GM20000 (cell line): ENCODE measurements around the gene SIGLEC6.

Experiments used
- DNase-seq: peaks from one replicate; pipeline ENCODE4 v3.0.0; 2012; ENCODE audit warnings: low spot score
- TF ChIP-seq, protein P1 (sequence below): IDR thresholded peaks from 2 replicates; pipeline ENCODE4 v1.5.1; 2012; ENCODE audit warnings: mild to moderate bottlenecking, control low read depth; ENCODE audit errors: extremely low read depth, missing control alignments

Gene SIGLEC6

DNA sequence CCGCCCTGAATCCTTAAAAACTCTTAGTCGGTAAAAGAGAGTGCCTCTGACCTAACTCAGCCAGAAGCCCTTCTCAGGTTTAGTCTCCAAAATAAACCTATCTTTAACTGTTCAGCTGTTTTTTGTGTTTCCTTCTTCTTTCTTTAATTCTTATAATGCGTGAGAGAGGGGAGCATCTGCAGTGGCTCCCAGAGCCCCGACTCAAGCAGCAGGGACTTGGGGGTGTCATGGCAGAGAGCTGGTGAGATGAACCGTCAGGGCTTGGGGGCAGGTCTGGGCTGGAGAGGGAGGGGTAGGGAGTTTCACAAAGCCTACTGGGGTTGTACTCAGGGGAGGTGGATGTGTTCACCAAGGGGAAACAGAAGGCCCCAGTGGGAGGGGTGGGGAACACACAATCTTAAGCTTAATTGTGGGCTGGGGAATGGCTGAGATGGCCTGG is 16.8 kb upstream of the SIGLEC6 start:
- TF ChIP-seq, protein P1, sequence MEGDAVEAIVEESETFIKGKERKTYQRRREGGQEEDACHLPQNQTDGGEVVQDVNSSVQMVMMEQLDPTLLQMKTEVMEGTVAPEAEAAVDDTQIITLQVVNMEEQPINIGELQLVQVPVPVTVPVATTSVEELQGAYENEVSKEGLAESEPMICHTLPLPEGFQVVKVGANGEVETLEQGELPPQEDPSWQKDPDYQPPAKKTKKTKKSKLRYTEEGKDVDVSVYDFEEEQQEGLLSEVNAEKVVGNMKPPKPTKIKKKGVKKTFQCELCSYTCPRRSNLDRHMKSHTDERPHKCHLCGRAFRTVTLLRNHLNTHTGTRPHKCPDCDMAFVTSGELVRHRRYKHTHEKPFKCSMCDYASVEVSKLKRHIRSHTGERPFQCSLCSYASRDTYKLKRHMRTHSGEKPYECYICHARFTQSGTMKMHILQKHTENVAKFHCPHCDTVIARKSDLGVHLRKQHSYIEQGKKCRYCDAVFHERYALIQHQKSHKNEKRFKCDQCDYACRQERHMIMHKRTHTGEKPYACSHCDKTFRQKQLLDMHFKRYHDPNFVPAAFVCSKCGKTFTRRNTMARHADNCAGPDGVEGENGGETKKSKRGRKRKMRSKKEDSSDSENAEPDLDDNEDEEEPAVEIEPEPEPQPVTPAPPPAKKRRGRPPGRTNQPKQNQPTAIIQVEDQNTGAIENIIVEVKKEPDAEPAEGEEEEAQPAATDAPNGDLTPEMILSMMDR = no peak
- no peak for DNase-seq

DNA sequence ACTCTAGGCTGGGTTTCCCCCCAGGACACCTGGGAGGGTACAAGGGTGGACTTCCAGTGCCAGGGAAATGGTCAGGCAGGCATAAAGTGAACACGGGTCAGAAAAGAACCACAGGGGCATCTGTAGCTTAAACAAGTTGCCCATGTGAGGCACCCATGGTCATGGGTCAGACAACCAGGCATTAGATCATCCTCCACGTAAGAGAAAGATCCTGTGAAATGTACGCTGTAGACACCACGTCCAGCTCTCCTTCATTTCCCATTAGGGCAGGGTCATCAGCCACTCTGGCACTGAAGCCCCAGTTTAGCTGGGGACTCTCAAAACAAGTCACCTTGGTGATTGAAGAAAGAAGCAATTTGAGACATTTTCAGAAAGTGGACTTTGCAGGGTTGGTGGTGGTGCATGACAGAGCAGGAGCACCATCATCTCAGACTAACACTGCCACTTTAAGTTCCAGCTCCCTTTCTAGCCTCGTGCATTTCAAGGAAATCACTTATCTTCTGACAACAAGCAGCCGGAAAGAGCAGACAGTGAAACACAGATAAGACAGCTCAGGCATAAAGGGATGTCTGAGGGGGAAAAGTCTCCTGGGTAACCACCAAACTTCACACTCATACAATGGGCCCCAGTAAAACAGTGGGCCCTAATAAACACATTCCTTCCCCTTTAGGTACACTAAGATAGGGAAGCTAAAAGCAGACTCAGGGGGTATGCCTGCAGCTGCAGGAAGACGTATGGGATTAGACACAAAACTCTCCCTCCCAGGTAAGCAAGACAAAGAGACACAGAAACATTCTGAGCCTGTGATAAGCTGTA is 16.1 kb upstream of the SIGLEC6 start:
- no peak for DNase-seq
- TF ChIP-seq, protein P1 = no peak

DNA sequence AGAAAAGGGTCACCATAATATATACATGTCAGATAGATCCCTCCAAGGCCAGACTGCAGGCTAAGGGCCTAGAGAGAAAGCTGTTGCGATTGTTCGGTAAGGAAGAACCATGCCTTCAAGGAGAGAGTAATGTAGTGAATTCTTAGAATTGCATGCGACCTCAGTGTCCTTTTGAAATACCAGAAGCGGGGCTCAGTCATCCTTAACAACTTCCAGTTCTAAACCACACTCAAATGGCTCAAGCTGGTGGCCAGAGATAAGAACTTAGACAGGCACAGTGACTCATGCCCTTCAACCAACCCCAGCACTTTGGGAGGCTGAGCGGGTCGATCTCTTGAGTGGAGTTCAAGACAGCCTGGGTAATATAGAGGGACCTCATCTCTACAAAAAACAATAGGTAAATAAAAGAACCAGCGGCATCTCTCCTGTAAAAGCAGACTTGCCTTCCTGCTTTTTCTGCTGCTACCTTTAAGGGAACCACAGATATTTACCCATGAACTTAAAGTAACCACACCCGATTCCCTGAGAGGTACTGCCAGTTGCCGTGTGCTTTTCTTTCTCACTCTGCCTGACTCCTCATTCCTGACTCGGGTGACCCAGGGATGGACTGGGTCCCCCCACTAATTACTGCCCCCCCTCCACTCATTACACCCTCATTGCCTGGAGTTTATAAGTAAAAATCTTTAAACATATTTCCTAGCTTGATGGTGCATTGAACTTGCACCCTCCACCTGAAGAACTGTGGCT is 15.4 kb upstream of the SIGLEC6 start:
- TF ChIP-seq, protein P1 = no peak
- no peak for DNase-seq

DNA sequence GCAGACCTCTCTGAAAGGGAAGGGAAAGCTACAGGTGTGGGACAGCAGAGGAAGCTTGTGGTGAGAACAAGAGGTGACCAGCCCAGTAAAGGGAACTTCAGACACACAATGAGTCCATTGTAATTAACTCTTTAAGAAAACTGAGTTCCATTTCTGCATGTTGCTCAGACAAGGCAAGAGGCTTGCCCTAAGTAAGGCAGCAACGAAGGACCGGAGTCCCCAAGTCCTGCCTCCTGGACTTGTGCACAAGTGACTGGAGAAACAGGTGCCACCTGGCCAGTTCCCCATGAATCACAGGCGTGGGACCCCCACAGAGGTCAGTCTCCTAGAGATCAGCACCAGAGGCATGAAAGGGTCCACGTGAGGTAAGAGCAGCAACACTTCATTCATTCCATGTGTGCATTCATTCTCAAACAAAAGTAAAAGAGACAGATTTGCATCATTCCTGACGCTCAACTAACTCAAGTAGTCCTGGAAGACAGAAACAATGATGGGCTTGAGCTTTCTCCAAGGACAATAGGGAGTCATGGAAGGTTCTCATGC is 14.7 kb upstream of the SIGLEC6 start:
- TF ChIP-seq, protein P1 = no peak
- no peak for DNase-seq

DNA sequence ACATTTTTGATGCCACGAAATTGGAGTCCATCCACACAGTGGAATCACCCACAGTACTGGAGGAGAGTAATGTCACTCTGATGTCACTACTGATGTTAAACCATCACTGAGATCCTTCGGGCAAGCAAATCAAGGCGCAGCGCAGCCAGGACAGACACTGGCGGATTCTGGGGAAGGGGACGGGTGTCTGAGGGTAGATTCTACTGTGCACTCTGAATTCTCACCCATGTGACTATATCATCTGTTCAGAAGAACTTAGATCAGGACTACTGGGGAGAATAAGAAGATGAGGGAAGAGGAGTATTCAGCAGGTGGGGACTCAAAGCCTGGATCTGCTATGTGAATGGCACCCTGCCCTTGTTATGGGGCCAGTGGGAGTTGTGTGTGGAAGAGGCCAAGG is 12.6 kb upstream of the SIGLEC6 start:
- TF ChIP-seq, protein P1 = no peak
- DNase-seq = no peak

DNA sequence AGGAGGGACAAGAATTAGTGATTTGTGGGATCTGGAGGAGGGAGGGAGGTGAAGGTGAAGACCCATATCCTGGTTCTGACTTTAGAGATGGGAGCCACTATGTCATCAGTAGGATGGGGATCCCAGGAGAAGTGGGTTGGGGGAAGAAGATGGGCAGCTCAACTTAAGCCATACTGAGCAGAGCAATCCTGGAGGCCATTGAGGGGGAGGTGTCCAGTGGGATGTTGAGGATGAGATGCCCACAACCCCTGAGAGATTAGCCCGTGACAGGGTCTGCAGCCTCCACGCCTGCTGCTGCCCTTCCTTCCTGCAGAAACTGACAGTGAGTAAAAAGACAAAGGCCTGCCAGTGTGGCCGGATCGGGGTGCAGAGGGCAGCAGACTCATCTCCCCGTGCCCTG is 11.2 kb upstream of the SIGLEC6 start:
- DNase-seq = no peak
- TF ChIP-seq, protein P1 = no peak
